H9 (cell line): Measurements from ENCODE around the gene XPNPEP2. TPM values are rescaled to one million over a fixed set of nuclear protein-coding genes. Genes with fewer than 3 reads are reported as not detected.

ENCODE experiments used
- DNase-seq: peaks from one replicate; pipeline ENCODE4 v3.0.0-alpha.2; 2017
- H2AFZ ChIP-seq: one replicate; pipeline ENCODE4 v1.6.1; 2013; ENCODE audit warnings: mild to moderate bottlenecking, low read length, control low read depth, moderate library complexity
- H2AK5ac ChIP-seq: 2 replicates; pipeline ENCODE4 v1.6.1; 2013; ENCODE audit warnings: low read length, control low read depth, mixed read lengths; ENCODE audit not compliant: insufficient read length
- H2BK120ac ChIP-seq: one replicate; pipeline ENCODE4 v1.6.1; 2013; ENCODE audit warnings: low read depth, mild to moderate bottlenecking, low read length, control low read depth, inconsistent platforms; ENCODE audit not compliant: poor library complexity, severe bottlenecking
- H2BK12ac ChIP-seq: 2 replicates; pipeline ENCODE4 v1.6.1; 2013; ENCODE audit warnings: low read length, control low read depth, mixed read lengths, low read depth; ENCODE audit not compliant: insufficient read length
- H2BK15ac ChIP-seq: 2 replicates; pipeline ENCODE4 v1.6.1; 2013; ENCODE audit warnings: low read depth, low read length, control low read depth
- H2BK20ac ChIP-seq: one replicate; pipeline ENCODE4 v1.6.1; 2013; ENCODE audit warnings: low read depth, mild to moderate bottlenecking, low read length, control low read depth, inconsistent platforms; ENCODE audit not compliant: poor library complexity, severe bottlenecking
- H2BK5ac ChIP-seq: 2 replicates; pipeline ENCODE4 v1.6.1; 2013; ENCODE audit warnings: low read length, control low read depth, mixed read lengths; ENCODE audit not compliant: insufficient read length
- H3K14ac ChIP-seq: 2 replicates; pipeline ENCODE4 v1.6.1; 2013; ENCODE audit warnings: low read length, control low read depth; ENCODE audit not compliant: insufficient read depth
- H3K18ac ChIP-seq: 2 replicates; pipeline ENCODE4 v1.6.1; 2013; ENCODE audit warnings: low read depth, mild to moderate bottlenecking, mixed read lengths, low read length, control low read depth; ENCODE audit not compliant: insufficient read length
- H3K23ac ChIP-seq: 2 replicates; pipeline ENCODE4 v1.6.1; 2013; ENCODE audit warnings: low read length, control low read depth, mixed read lengths, low read depth; ENCODE audit not compliant: insufficient read length
- H3K23me2 ChIP-seq: 2 replicates; pipeline ENCODE4 v1.6.1; 2013; ENCODE audit warnings: low read depth, mild to moderate bottlenecking, mixed read lengths, low read length, control low read depth; ENCODE audit not compliant: insufficient read length, poor library complexity, severe bottlenecking
- H3K27ac ChIP-seq: 2 replicates; pipeline ENCODE4 v1.5.1; 2013; ENCODE audit warnings: low read length, control low read depth, mixed read lengths, low read depth; ENCODE audit not compliant: insufficient read length
- H3K27me3 ChIP-seq: 2 replicates; pipeline ENCODE4 v1.6.1; 2013; ENCODE audit warnings: low read length, control low read depth, inconsistent platforms; ENCODE audit not compliant: insufficient read depth
- H3K4ac ChIP-seq: 2 replicates; pipeline ENCODE4 v1.6.1; 2013; ENCODE audit warnings: low read depth, mild to moderate bottlenecking, control low read depth, inconsistent platforms, low read length, moderate library complexity
- H3K4me1 ChIP-seq: 2 replicates; pipeline ENCODE4 v1.6.1; 2013; ENCODE audit warnings: low read length, control low read depth, inconsistent platforms; ENCODE audit not compliant: insufficient read depth
- H3K4me2 ChIP-seq: 2 replicates; pipeline ENCODE4 v1.6.1; 2013; ENCODE audit warnings: low read length, control low read depth, mixed read lengths; ENCODE audit not compliant: insufficient read length, insufficient read depth
- H3K56ac ChIP-seq: 2 replicates; pipeline ENCODE4 v1.6.1; 2013; ENCODE audit warnings: low read depth, mild to moderate bottlenecking, mixed read lengths, low read length, control low read depth; ENCODE audit not compliant: insufficient read length
- H3K79me1 ChIP-seq: 2 replicates; pipeline ENCODE4 v1.6.1; 2013; ENCODE audit warnings: low read depth, mild to moderate bottlenecking, moderate library complexity, low read length, control low read depth, inconsistent platforms; ENCODE audit not compliant: insufficient read depth, poor library complexity, severe bottlenecking
- H3K79me2 ChIP-seq: 2 replicates; pipeline ENCODE4 v1.6.1; 2013; ENCODE audit warnings: low read length, control low read depth, inconsistent platforms; ENCODE audit not compliant: insufficient read depth
- H3K9ac ChIP-seq: 2 replicates; pipeline ENCODE4 v1.6.1; 2013; ENCODE audit warnings: low read length, control low read depth, mixed read lengths; ENCODE audit not compliant: insufficient read length; ENCODE audit errors: extremely low read depth
- H3K9me3 ChIP-seq: one replicate; pipeline ENCODE4 v1.6.1; 2013; ENCODE audit warnings: low read depth, low read length, inconsistent platforms; ENCODE audit not compliant: control insufficient read depth
- H3T11ph ChIP-seq: one replicate; pipeline ENCODE4 v1.6.1; 2013; ENCODE audit warnings: mild to moderate bottlenecking, low read length, control low read depth, inconsistent platforms
- H4K20me1 ChIP-seq: one replicate; pipeline ENCODE4 v1.6.1; 2013; ENCODE audit not compliant: control insufficient read depth, insufficient read length, insufficient read depth
- H4K5ac ChIP-seq: 2 replicates; pipeline ENCODE4 v1.6.1; 2013; ENCODE audit warnings: low read depth, mild to moderate bottlenecking, mixed read lengths, low read length, control low read depth; ENCODE audit not compliant: insufficient read length
- H4K8ac ChIP-seq: replicated peaks from 2 replicates; pipeline ENCODE4 v1.6.1; 2013; ENCODE audit warnings: low read length, control low read depth, mixed read lengths, low read depth; ENCODE audit not compliant: insufficient read length
- H4K91ac ChIP-seq: 2 replicates; pipeline ENCODE4 v1.6.1; 2013; ENCODE audit warnings: low read depth, mild to moderate bottlenecking, moderate library complexity, mixed read lengths, low read length, control low read depth; ENCODE audit not compliant: insufficient read length
- H3K27ac Mint-ChIP-seq, 3 experiments: 2 replicates in 2 of 3; 3 replicates in 1 of 3; pipeline ENCODE4 v1.8.0; 2020 to 2021; ENCODE audit warnings: mixed read lengths in 3 of 3, mild to moderate bottlenecking in 1 of 3, moderate library complexity in 1 of 3
- H3K27me3 Mint-ChIP-seq: 2 replicates; pipeline ENCODE4 v1.8.0; 2021; ENCODE audit warnings: low read depth, mild to moderate bottlenecking, moderate library complexity, mixed read lengths
- H3K36me3 Mint-ChIP-seq, 3 experiments: 2 replicates in 2 of 3; 3 replicates in 1 of 3; pipeline ENCODE4 v1.8.0; 2020 to 2021; ENCODE audit warnings: low read depth in 3 of 3, mixed read lengths in 3 of 3; ENCODE audit not compliant: insufficient read depth in 1 of 3
- H3K4me1 Mint-ChIP-seq, 2 experiments: 2 replicates each; pipeline ENCODE4 v1.8.0; 2020; ENCODE audit warnings: mixed read lengths in 2 of 2
- H3K4me3 Mint-ChIP-seq, 2 experiments: 2 replicates in 1 of 2; 3 replicates in 1 of 2; pipeline ENCODE4 v1.8.0; 2020 to 2021; ENCODE audit warnings: mild to moderate bottlenecking in 2 of 2, mixed read lengths in 2 of 2, moderate library complexity in 1 of 2
- H3K9me3 Mint-ChIP-seq, 2 experiments: 2 replicates in 1 of 2; 3 replicates in 1 of 2; pipeline ENCODE4 v1.8.0; 2020; ENCODE audit warnings: mild to moderate bottlenecking in 2 of 2, mixed read lengths in 2 of 2, moderate library complexity in 1 of 2
- WGBS: extraction: QIAGEN DNeasy Blood & Tissue Kit; methylation state at CpG from one replicate; pipeline ENCODE4 v1.1.7; 2013; ENCODE audit warnings: missing lambda C conversion rate, low lambda C conversion rate, mixed read lengths; ENCODE audit not compliant: insufficient read length; ENCODE audit errors: extremely low coverage; 5-methylcytosine and 5-hydroxymethylcytosine counted together
- total RNA-seq: library from RNA; stranded (reverse); gene quantifications from 2 replicates; pipeline ENCODE4 v1.2.1, GENCODE V29; 2021
- TF ChIP-seq, protein P1 (sequence below): fragments of 200-600 bp; sonication (generic); conservative IDR thresholded peaks from 3 replicates; pipeline ENCODE4 v1.8.0; 2021; ENCODE audit warnings: antibody characterized with exemption, mild to moderate bottlenecking

The XPNPEP2 gene
- total RNA-seq, 1 experiment from 2014 or later: 0.11 TPM

DNA sequence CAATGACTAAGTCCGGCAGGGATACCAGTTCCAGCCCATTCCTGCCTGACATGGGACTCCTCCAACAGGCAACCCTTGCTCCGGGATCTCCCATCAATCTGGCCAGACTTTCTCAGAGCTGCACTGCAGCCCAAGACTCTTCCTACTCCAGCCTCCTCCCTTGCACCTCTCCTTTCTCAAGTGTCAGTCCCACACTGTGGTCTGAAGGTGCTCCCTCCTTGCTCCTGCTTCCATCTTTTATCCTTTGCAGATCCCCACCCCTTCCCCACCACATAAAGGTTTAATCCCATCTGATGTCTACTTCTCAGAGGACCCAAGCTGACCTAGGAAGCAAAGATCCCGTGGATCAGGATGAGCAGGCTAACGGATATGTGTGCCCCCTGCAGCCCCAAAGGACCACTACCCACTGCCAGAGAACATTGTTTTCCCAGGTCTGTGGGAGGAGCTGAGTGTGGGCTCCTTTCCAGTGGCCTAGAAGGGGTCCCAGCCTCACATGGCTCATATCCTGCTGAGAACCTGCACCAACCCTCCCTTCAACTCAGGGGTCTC is 33.3 kb upstream of the XPNPEP2 start:
- no peak overlapping the region for H3K4me2 ChIP-seq
- H3K9me3 Mint-ChIP-seq: peaks cover 12 to 66% of the 10 kb centered on the region in 2 experiments
- H2BK15ac ChIP-seq: no peak overlapping the region
- H3K9me3 ChIP-seq: no peaks in the 10 kb centered on the region
- no peak overlapping the region for H3K27ac Mint-ChIP-seq
- 0 out of 4 replicates have a peak, but pooled peaks cover 0 to 5% of the 10 kb centered on the region in 2 experiments for H3K4me1 Mint-ChIP-seq
- H3K27ac ChIP-seq: no peak overlapping the region
- H2BK12ac ChIP-seq: no peak overlapping the region
- H4K91ac ChIP-seq: no peak overlapping the region
- DNase-seq: no peak
- H3K27me3 ChIP-seq: no peaks in the 10 kb centered on the region
- H3K4ac ChIP-seq: no peak overlapping the region
- H4K8ac ChIP-seq: no peak overlapping the region
- no peaks in the 10 kb centered on the region for H4K20me1 ChIP-seq
- no peak overlapping the region for H3K14ac ChIP-seq
- no peak overlapping the region for H3K56ac ChIP-seq
- TF ChIP-seq, protein P1, sequence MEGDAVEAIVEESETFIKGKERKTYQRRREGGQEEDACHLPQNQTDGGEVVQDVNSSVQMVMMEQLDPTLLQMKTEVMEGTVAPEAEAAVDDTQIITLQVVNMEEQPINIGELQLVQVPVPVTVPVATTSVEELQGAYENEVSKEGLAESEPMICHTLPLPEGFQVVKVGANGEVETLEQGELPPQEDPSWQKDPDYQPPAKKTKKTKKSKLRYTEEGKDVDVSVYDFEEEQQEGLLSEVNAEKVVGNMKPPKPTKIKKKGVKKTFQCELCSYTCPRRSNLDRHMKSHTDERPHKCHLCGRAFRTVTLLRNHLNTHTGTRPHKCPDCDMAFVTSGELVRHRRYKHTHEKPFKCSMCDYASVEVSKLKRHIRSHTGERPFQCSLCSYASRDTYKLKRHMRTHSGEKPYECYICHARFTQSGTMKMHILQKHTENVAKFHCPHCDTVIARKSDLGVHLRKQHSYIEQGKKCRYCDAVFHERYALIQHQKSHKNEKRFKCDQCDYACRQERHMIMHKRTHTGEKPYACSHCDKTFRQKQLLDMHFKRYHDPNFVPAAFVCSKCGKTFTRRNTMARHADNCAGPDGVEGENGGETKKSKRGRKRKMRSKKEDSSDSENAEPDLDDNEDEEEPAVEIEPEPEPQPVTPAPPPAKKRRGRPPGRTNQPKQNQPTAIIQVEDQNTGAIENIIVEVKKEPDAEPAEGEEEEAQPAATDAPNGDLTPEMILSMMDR: no peak
- no peak overlapping the region for H2BK5ac ChIP-seq
- H3T11ph ChIP-seq: no peak overlapping the region
- no peak overlapping the region for H3K4me3 Mint-ChIP-seq
- H3K4me1 ChIP-seq: no peaks in the 10 kb centered on the region
- no CpG with 5 or more reads among the region's 4 CpGs for WGBS
- H3K79me1 ChIP-seq: no peaks in the 10 kb centered on the region
- H3K79me2 ChIP-seq: no peaks in the 10 kb centered on the region
- H3K18ac ChIP-seq: no peak overlapping the region
- no peak overlapping the region for H4K5ac ChIP-seq
- peaks cover 0 to 9% (median 4%) of the 10 kb centered on the region in 3 experiments; a peak in 3 of 7 replicates for H3K36me3 Mint-ChIP-seq
- H2BK20ac ChIP-seq: no peak overlapping the region
- H3K23ac ChIP-seq: no peak overlapping the region
- H3K27me3 Mint-ChIP-seq: peaks cover 18% of the 10 kb centered on the region
- no peak overlapping the region for H2AK5ac ChIP-seq
- H3K9ac ChIP-seq: no peak overlapping the region
- no peak overlapping the region for H2BK120ac ChIP-seq
- no peak overlapping the region for H2AFZ ChIP-seq
- H3K23me2 ChIP-seq: no peaks in the 10 kb centered on the region
